Ishikawa (cell line): Measurements from ENCODE around the gene NPHS1.

Source experiments
- CEBPB ChIP-seq: IDR thresholded peaks from 2 replicates; pipeline ENCODE4 v1.6.1; 2012
- CREB1 ChIP-seq: IDR thresholded peaks from 2 replicates; pipeline ENCODE4 v1.6.1; 2012; ENCODE audit warnings: low read depth
- FOXM1 ChIP-seq: IDR thresholded peaks from 2 replicates; pipeline ENCODE4 v1.6.1; 2012; ENCODE audit warnings: low read depth, borderline replicate concordance
- MAX ChIP-seq: IDR thresholded peaks from 2 replicates; pipeline ENCODE4 v1.6.1; 2012
- RAD21 ChIP-seq: IDR thresholded peaks from 2 replicates; pipeline ENCODE4 v1.6.1; 2012; ENCODE audit warnings: low read depth
- REST ChIP-seq: IDR thresholded peaks from 2 replicates; pipeline ENCODE4 v1.6.1; 2012; ENCODE audit warnings: low read depth, mild to moderate bottlenecking
- YY1 ChIP-seq: IDR thresholded peaks from 2 replicates; pipeline ENCODE4 v1.6.1; 2012; ENCODE audit warnings: low read depth
- ZBTB7A ChIP-seq: IDR thresholded peaks from 2 replicates; pipeline ENCODE4 v1.6.1; 2012; ENCODE audit warnings: low read depth

GRCh38 chr19:35790981-35791813 lies 61.1 kb downstream of the NPHS1 start:
- no peak for TF ChIP-seq REST
- no peak for TF ChIP-seq YY1
- TF ChIP-seq FOXM1 = no peak
- TF ChIP-seq RAD21 = no peak
- TF ChIP-seq MAX = no peak
- TF ChIP-seq CEBPB = no peak
- TF ChIP-seq ZBTB7A = no peak
- no peak for TF ChIP-seq CREB1
